Measurements from ENCODE around the gene TANGO6.

- no peak for TF ChIP-seq CTCF (IDR thresholded peaks at IDR 0.05)
- TF ChIP-seq POLR2A (IDR thresholded peaks at IDR 0.05), result no peak
- TF ChIP-seq EP300 (IDR thresholded peaks at IDR 0.05), result no peak
These were observed 7.4 kb upstream of the TANGO6 start for GRCh38 chr16:68835970-68836369.

Data from ovary (tissue), 3 donors.